GM06990 (cell line): ENCODE data around the gene HRH1.

ENCODE experiments used
- DNase-seq: peaks from one replicate; pipeline ENCODE4 v3.0.0-alpha.2; 2011; ENCODE audit not compliant: insufficient read length; ENCODE audit errors: extremely low read depth
- H3K27me3 ChIP-seq: replicated peaks from 2 replicates; pipeline ENCODE4 v1.6.0; 2011; ENCODE audit warnings: low read length; ENCODE audit not compliant: control insufficient read depth, insufficient read depth
- H3K36me3 ChIP-seq: 2 replicates; pipeline ENCODE4 v1.5.1; 2011; ENCODE audit warnings: low read length; ENCODE audit not compliant: control insufficient read depth, insufficient read depth
- H3K4me3 ChIP-seq: replicated peaks from 2 replicates; pipeline ENCODE4 v1.5.1; 2011; ENCODE audit warnings: low read depth, mild to moderate bottlenecking, control low read depth, low read length
- TF ChIP-seq, protein P1 (sequence below): IDR thresholded peaks from 2 replicates; pipeline ENCODE4 v1.5.1; 2011; ENCODE audit warnings: low read length, control low read depth, mild to moderate bottlenecking, inconsistent platforms; ENCODE audit not compliant: insufficient read depth, poor library complexity, severe bottlenecking

The HRH1 gene

DNA sequence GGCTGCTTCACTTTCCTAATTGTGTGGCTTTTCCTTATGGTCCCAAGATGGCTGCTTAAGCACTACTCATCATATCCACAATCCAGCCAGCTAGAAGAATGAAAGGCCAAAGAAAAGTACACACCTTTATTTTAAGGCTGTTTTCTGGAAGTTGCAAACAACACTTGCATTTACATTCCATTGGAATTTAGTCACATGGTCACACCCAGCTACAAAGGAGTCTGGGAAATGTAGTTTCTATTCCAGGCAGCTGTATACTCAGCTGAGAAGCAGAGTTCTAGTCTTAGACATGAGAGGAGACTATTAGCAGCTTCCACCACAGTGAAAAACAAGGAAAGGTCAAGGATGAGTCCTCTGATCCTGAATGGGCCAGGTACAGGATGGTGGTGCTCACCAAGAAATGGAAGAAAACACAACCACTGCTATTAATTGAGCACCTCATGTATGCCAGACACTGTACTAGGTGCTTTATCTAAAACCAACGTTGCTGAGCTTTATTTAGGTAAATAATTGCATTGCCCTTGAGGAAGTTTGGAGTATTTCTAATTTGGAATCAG is 89.9 kb downstream of the HRH1 start:
- Histone ChIP-seq H3K36me3 (no peaks in the 10 kb centered on the region), H3K4me3 (no peak overlapping the region), H3K27me3 (no peaks in the 10 kb centered on the region; the same call in 1 of the 2 replicates)
- TF ChIP-seq, protein P1, sequence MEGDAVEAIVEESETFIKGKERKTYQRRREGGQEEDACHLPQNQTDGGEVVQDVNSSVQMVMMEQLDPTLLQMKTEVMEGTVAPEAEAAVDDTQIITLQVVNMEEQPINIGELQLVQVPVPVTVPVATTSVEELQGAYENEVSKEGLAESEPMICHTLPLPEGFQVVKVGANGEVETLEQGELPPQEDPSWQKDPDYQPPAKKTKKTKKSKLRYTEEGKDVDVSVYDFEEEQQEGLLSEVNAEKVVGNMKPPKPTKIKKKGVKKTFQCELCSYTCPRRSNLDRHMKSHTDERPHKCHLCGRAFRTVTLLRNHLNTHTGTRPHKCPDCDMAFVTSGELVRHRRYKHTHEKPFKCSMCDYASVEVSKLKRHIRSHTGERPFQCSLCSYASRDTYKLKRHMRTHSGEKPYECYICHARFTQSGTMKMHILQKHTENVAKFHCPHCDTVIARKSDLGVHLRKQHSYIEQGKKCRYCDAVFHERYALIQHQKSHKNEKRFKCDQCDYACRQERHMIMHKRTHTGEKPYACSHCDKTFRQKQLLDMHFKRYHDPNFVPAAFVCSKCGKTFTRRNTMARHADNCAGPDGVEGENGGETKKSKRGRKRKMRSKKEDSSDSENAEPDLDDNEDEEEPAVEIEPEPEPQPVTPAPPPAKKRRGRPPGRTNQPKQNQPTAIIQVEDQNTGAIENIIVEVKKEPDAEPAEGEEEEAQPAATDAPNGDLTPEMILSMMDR = no peak
- DNase-seq = no peak

DNA sequence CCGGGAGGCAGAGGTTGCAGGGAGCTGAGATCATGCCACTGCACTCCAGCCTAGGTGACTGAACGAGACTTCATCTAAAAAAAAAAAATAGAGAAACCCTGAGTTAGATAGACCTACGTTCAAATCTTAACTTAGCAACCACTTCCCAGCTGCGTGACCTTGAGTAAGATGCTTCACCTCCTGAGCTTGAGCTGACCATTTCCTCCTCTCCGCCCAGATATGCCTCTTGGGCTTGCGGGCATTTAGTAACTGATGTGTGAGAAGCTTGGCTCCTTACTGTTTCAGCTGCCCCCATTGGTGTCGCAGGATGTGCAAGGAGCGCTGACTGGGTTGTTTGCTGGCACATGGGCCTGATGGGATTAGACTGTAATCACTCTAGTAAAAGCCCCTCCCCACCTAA is 91.0 kb downstream of the HRH1 start:
- no peak overlapping the region for H3K4me3 ChIP-seq
- H3K27me3 ChIP-seq = no peaks in the 10 kb centered on the region; the same call in 1 of the 2 replicates
- TF ChIP-seq, protein P1 = no peak
- no peaks in the 10 kb centered on the region for H3K36me3 ChIP-seq
- DNase-seq = no peak

DNA sequence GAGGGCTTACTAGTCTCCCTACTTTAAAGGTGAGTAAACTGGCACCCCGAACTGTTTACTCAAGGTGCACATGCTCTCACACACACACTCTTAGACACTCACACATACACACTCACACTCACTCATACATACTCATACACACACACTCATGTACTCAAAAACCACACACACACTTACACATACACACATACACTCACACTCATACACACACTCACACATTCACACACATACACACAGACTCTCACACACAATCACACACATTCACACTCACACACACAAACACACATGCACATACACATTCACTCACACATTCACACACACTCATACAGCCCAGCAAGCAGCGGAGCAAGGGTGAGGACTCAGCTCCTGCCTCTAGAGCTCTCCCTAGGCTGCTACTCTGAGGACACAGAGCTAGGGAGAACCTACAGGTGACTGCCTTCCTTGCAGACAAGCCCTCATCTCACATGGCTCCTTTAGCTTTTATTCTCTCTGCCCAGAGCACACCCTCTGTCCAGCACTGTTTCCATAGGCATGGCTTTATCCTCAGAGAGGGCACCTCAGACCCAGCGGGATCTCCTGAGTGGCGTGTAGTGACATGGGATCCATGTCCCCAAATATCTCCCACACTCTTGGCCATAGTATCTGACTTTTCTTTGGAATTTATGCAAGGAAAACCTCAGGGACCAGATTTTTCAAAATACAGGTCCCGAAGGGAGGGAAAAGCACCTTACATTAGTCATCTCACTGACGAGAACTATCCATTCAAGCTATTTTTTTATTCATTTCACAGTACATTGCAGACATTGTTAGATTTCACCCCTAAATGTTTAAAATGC is 91.8 kb downstream of the HRH1 start:
- Histone ChIP-seq H3K36me3 (no peaks in the 10 kb centered on the region), H3K27me3 (no peaks in the 10 kb centered on the region; the same call in 1 of the 2 replicates), H3K4me3 (no peak overlapping the region)
- DNase-seq = no peak
- TF ChIP-seq, protein P1 = no peak

DNA sequence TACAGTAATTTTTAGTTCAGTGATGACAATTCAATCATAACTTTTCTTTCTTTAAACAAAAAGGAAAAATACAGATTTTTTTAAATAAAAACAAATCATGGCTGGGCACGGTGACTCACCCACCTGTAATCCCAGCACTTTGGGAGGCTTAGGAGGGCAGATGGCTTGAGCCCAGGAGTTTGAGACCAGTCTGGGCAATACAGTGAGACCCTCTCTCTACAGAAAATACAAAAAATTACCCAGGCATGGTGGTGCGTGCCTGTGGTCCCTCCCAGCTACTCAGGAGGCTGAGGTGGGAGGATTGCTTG is 92.3 kb downstream of the HRH1 start:
- Histone ChIP-seq H3K4me3 (no peak overlapping the region), H3K36me3 (no peaks in the 10 kb centered on the region), H3K27me3 (no peaks in the 10 kb centered on the region; the same call in 1 of the 2 replicates)
- TF ChIP-seq, protein P1 = no peak
- no peak for DNase-seq

DNA sequence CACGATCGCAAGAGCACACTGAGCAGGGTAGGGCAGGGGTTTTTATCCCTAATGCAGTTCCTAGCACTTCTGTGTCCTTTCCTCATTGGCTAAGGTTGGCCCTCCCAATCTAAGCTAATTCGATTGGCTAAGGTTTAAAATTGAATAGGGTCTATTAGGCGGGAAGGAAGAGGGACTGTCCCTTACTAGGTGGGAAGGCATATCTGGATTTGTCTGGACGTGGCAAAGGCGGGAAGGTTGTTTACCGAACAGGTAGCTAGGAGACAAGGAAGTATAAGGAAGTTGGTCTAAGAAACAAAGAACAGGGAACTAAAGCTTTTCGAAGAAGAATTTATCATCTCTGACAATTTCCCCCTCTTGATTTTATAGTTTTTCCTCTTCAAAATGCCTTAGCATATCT is 93.1 kb downstream of the HRH1 start:
- no peak overlapping the region for H3K4me3 ChIP-seq
- H3K36me3 ChIP-seq = no peaks in the 10 kb centered on the region
- TF ChIP-seq, protein P1 = no peak
- no peaks in the 10 kb centered on the region; the same call in 1 of the 2 replicates for H3K27me3 ChIP-seq
- DNase-seq = no peak
